Mononuclear cell (primary cell): ENCODE measurements around the gene NUDT10. TPM values are rescaled to one million over a fixed set of nuclear protein-coding genes. Genes with fewer than 3 reads are reported as not detected.
"Not testable (repeated sequence)": the region's sequence is repeated elsewhere in the genome, so short reads cannot be mapped to it uniquely, and the experiment has no call there.

Experiments used
- H3K27me3 ChIP-seq: 2 replicates; pipeline ENCODE4 v1.6.0; 2011; ENCODE audit warnings: low read length, control low read depth; ENCODE audit not compliant: insufficient read depth
- H3K4me1 ChIP-seq: 2 replicates; pipeline ENCODE4 v1.5.1; 2011; ENCODE audit warnings: mild to moderate bottlenecking, low read length, control low read depth; ENCODE audit not compliant: insufficient read depth
- H3K4me3 ChIP-seq: 2 replicates; pipeline ENCODE4 v1.5.1; 2011; ENCODE audit warnings: mild to moderate bottlenecking, low read length, moderate library complexity
- H3K9me3 ChIP-seq: 2 replicates; pipeline ENCODE4 v1.5.1; 2011; ENCODE audit warnings: low read depth, mild to moderate bottlenecking, control low read depth, low read length
- total RNA-seq: library from RNA; depleted of rRNA; stranded (reverse); fragments of >200 nt; gene quantifications from one replicate; pipeline ENCODE4 v1.2.3, GENCODE V29; 2012

Gene NUDT10
- total RNA-seq, result 0.31 TPM

- H3K9me3 ChIP-seq, result no peaks in the 10 kb centered on the region
- no peaks in the 10 kb centered on the region for H3K27me3 ChIP-seq
- no peaks in the 10 kb centered on the region for H3K4me1 ChIP-seq
- H3K4me3 ChIP-seq, result peak within 1 kb of the TSS; percentile 24
Measured at GRCh38 chrX:51332188-51332942, at the start of gene NUDT10. TSS of gene NUDT10 (plus strand) at chrX:51332822. CDS start at chrX:51332966, 144 bp downstream.

GRCh38 chrX:51292421-51292820, 40.2 kb upstream of the NUDT10 start:
- Histone ChIP-seq H3K4me1 (no peaks in the 10 kb centered on the region), H3K27me3 (no peaks in the 10 kb centered on the region), H3K9me3 (no peaks in the 10 kb centered on the region), H3K4me3 (no peak overlapping the region)

- Histone ChIP-seq H3K9me3 (no peaks in the 10 kb centered on the region), H3K4me3 (no peak overlapping the region), H3K27me3 (no peaks in the 10 kb centered on the region), H3K4me1 (no peaks in the 10 kb centered on the region)
Measured at GRCh38 chrX:51296138-51296537, 36.5 kb upstream of the NUDT10 start.

GRCh38 chrX:51316271-51316670, 16.4 kb upstream of the NUDT10 start:
- Histone ChIP-seq H3K9me3 (no peaks in the 10 kb centered on the region), H3K4me3 (no peak overlapping the region), H3K27me3 (no peaks in the 10 kb centered on the region), H3K4me1 (no peaks in the 10 kb centered on the region)

- peak overlapping the region; percentile 24 for H3K4me3 ChIP-seq
- not testable (repeated sequence) for H3K4me1 ChIP-seq, H3K9me3 ChIP-seq
Measured at GRCh38 chrX:51332943-51333785, 542 bp downstream of the NUDT10 start.

GRCh38 chrX:51334276-51334675, 1.7 kb downstream of the NUDT10 start:
- no peaks in the 10 kb centered on the region for H3K4me1 ChIP-seq
- H3K9me3 ChIP-seq, result no peaks in the 10 kb centered on the region
- H3K4me3 ChIP-seq, result no peak overlapping the region
- H3K27me3 ChIP-seq, result no peaks in the 10 kb centered on the region

More at GRCh38 chrX:51332943-51333785, 542 bp downstream of the NUDT10 start:
- H3K27me3 ChIP-seq, result not testable (repeated sequence)

- Histone ChIP-seq H3K4me3 (no peak overlapping the region), H3K9me3 (no peaks in the 10 kb centered on the region), H3K4me1 (no peaks in the 10 kb centered on the region), H3K27me3 (no peaks in the 10 kb centered on the region)
Measured at GRCh38 chrX:51336584-51336983, 4.0 kb downstream of the NUDT10 start.

GRCh38 chrX:51361251-51361650, 28.6 kb downstream of the NUDT10 start:
- H3K27me3 ChIP-seq, result no peaks in the 10 kb centered on the region
- H3K4me3 ChIP-seq, result no peak overlapping the region
- H3K9me3 ChIP-seq, result no peaks in the 10 kb centered on the region
- no peaks in the 10 kb centered on the region for H3K4me1 ChIP-seq

GRCh38 chrX:51376672-51377071, 44.0 kb downstream of the NUDT10 start:
- H3K27me3 ChIP-seq, result no peaks in the 10 kb centered on the region
- H3K4me1 ChIP-seq, result no peaks in the 10 kb centered on the region
- no peaks in the 10 kb centered on the region for H3K9me3 ChIP-seq
- no peak overlapping the region for H3K4me3 ChIP-seq

Other genes starting within 250 kb of the NUDT10 start
- gene NUDT11, start 163.8 kb downstream of the NUDT10 start, total RNA-seq, result 1.6 TPM